Activated T-cell treated with anti-CD3 and anti-CD28 coated beads, Interleukin-2, amount 50 U/mL, for 1 hour (primary cell): ENCODE data around the gene MAP2.
"Not testable (repeated sequence)": the region's sequence is repeated elsewhere in the genome, so short reads cannot be mapped to it uniquely, and the experiment has no call there.

ENCODE experiments used
- DNase-seq: peaks from one replicate; pipeline ENCODE4 v3.0.0-alpha.2; 2020

MAP2 gene

DNA sequence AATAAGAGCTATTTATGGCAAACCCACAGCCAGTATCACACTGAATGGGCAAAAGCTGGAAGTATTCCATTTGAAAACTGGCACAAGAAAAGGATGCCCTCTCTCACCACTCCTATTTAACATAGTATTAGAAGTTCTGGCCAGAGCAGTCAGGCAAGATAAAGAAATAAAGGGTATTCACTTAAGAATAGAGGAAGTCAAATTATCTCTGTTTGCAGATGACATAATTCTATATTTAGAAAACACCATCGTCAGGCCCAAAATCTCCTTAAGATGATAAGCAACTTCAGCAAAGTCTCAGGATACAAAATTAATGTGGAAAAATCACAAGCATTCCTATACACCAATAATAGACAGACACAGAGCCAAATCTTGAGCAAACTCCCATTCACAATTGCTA, 68.4 kb downstream of the MAP2 start:
- not testable (repeated sequence) for DNase-seq

DNA sequence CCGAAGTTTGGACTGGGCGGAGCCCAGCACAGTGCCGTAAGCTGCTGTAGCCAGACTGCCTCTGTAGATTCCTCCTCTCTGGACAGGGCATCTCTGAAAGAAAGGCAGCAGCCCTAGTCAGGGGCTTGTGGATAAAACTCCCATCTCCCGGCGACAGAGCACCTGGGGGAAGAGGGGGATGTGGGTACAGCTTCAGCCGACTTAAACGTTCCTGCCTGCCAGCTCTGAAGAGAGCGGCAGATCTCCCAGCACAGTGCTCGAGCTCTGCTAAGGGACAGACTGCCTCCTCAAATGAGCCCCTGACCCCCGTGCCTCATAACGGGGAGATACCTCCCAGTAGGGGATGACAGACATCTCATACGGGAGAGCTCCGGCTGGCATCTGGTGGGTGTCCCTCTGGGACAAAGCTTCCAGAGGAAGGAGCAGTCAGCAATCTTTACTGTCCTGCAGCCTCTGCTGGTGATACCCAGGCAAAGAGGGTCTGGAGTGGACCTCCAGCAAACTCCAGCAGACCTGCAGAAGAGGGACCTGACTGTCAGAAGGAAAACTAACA, 71.3 kb downstream of the MAP2 start:
- not testable (repeated sequence) for DNase-seq

- DNase-seq, result no peak
Measured at GRCh38 chr2:209495855-209496585, 72.2 kb downstream of the MAP2 start.

GRCh38 chr2:209496586-209496982, 72.7 kb downstream of the MAP2 start:
- DNase-seq, result no peak

DNA sequence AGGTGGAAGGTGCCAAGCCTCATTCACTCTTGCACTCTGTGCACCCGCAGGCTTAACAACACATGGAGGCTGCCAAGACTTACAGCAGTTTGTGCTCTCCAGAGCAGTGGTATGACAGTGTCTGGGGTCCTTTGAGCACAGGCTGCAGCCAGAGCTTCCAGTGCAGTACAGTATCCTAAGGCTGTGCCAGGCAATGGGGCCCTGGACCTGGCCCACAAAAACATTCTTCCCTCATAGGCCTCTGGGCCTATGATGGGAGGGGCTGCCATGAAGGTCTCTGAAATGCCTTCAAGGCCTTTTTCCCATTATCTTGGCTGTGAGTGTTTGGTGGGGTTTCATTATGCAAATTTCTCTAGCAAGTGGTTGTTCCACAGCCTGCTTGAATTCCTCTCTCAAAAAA, 74.8 kb downstream of the MAP2 start:
- DNase-seq, result no peak

DNA sequence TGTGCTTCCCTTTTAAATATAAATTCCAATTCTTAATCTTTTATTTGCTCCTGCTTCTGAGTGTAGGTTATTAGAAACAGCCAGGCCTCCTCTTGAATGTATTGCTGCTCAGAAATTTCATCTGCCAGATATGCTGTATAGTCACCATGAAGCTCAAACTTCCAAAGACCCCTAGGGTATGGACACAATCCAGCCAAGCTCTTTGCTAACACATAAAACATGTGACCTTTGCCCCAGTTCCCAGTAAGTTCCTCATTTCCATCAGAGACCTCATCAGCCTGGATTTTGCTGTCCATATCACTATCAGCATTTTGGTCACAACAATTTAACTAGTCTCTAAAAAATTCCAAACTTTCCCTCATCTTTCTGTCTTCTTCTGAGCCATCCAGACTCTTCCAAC, 75.2 kb downstream of the MAP2 start:
- no peak for DNase-seq

GRCh38 chr2:209501579-209501978, 77.7 kb downstream of the MAP2 start:
- no peak for DNase-seq

DNA sequence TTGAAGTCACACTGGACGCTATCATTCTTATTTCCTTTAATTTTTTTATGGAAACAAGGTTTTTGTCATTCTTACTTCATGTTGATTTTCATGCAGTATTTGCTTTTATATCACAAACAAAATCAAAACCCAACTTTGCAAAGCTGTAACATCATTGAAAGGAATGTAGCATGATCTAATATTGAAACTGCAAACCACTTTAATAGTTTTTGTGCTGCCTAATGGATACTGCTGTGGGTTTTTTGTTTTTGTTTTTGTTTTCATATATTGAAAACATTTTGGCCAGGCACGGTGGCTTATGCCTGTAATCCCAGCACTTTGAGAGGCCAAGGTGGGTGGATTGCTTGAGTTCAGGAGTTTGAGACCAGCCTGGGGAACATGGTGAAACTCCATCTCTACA, 81.6 kb downstream of the MAP2 start:
- DNase-seq, result no peak

DNA sequence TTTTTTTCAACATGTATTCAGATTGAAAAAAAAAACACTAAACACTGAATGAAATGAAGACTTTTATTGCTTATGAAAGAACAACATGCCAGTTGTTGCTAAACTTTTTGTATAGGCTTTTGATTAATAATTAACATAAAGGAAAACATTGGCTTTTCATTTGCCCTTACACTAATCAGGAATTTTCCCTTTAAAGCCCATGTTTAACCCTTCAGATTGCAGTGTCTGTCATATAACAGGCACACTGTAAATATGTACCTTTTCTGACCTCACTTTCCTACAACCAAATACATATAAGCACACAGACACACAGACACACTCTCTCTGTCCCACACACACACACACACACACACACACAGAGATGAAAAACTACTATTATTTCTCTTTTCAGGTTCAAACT, 84.4 kb downstream of the MAP2 start:
- DNase-seq, result no peak

DNA sequence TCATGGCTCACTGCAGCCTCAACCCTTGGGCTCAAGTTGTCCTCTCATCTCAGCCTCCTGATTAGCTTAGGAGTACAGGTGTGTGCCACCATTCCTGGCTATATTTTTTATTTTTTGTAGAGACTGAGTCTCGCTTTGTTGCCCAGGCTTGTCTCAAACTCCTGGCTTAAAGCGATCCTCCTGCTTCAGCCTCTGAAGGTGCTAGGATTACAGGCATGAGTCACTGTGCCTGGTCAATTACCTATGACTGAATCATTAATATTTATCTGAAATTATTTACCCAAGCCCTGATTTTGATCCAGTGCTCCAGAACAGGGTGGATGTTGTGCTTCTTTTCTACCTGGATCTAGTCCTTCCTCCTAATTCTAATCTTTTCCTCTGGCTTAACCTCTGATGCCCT, 87.8 kb downstream of the MAP2 start:
- no peak for DNase-seq

DNA sequence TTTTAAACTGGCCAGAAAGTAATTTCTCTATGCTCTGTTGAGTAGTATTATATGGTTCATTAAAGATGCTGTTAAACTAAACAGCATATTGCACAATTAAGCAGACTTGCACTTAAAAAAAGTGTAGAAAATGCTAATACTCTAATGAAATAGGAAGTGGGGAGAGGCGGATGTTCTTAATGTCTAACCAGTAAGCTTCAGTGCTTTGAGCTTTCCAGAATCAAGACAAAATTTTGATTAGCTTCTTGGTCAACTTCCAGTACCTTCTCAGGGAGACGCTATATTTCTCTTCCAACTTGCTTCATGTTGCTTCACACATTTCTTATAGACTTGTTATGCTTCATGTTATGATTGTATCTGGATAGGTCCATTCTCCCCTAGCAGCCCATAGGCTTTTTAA, 89.1 kb downstream of the MAP2 start:
- DNase-seq, result no peak

DNA sequence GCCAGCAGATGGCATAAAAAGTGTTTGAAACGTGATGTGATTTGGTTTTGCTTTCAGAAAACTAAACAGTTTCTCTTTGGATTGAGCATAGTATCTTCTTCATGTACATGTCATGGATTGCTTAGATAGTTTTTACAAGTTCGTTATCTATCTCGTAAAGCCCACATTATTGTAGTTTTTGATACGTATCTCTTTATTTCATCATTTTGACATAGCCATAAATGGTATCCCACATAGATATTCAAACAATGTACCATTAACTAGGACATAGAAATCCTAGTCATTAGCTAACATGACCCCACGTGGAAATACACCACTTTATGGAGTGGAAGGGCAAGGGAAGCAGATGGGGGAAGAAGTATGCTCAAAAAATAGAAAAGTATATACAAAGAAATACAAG, 93.6 kb downstream of the MAP2 start:
- no peak for DNase-seq

- DNase-seq, result no peak
Measured at GRCh38 chr2:209519271-209519670, 95.4 kb downstream of the MAP2 start.

DNA sequence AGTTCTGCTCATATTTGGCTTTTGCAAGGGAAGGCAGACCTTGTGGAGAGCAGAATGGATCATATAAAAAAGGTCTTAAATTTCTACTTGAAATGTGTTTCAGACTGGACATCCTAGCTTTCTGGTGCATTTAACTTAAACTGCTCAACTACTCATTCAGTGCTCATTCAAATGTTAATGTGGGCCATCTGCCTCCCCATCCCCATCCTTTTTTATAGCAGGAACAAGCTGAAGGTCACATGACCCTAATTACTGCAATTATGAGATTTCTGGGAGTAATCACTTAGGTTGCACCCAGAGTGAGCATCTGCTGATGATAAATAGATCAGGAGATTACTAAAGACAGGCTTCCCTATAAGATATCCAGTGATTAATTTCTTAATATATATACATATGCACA, 96.1 kb downstream of the MAP2 start:
- DNase-seq, result no peak

- no peak for DNase-seq
Measured at GRCh38 chr2:209523041-209523740, 99.3 kb downstream of the MAP2 start.

DNA sequence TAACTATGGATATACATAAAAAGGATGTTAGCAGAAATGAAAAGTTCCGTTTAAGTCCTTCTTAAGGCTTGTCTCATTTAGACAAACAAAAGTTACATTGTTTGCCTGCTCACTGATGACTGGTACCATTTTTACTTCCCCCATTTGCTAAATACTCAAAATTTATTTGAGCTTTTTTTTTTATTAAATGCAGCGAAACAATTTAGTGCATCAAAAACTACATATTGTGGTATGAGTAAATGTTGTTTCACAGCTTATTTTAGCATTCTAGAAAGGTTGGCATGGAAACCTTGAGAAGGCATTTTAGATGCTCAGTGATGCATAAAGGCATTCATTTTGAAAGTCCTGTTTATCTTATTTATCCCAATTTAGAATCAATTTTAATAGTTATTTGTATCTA, 100.0 kb downstream of the MAP2 start:
- DNase-seq, result no peak

DNA sequence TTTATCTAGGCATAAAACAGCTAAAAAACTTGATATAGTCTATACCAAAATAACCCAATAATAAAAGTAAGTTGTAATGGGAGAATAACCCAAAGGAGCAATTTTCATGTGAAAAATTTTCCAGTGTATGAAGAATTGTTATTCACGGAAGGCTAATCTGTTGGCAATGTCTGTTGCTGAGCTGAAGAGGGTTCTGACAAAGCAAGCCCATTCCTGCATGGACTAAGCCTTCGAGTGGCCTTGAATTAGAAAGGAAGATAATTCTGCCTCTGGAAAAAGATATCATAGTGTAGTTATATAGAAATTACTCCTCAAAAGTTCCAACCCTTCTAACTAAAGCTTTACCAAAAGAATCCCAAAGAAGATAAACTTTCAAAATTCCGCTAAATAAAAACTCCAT, 101.5 kb downstream of the MAP2 start:
- no peak for DNase-seq

GRCh38 chr2:209525834-209526281, 102.0 kb downstream of the MAP2 start:
- DNase-seq, result no peak

GRCh38 chr2:209526561-209526960, 102.7 kb downstream of the MAP2 start:
- DNase-seq, result no peak

- DNase-seq, result no peak
Measured at GRCh38 chr2:209529579-209529978, 105.7 kb downstream of the MAP2 start.

DNA sequence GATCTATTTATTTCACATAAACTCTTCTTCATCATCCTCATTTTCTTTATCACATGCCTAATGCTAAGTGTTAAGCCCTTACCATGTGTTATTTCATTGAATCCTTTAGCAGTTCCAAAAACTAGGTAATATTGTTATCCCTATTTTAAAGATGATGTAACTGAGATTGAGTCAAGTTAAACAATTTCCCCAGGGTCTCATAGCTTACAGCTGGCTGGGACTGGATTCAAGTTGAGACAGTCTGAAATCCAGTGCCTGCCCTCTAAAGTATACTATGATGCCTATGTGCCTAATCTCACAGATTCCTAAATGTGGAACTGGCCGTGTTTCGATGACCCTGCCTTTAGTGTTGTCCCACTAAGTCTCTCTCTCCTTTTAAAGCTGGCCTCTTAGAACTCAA, 108.5 kb downstream of the MAP2 start:
- DNase-seq, result no peak

DNA sequence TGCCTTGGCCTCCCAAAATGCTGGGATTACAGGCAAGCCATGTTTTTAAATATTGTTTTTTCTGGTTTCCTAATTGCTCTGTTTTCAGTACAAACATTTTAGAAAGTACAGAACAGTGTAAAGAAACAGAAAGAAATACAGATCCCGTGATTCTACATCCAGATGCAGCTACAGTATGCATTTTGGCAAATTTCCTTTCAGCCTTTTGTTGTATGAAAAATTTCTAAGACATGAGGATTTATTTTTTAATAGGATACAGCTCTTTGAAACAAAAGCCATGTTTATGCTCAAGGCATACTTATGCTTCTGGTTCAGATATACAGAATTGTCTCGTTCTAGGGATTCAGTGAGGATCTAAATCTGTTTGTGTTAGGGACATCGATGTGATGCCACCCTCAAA, 109.5 kb downstream of the MAP2 start:
- no peak for DNase-seq

GRCh38 chr2:209534228-209534627, 110.4 kb downstream of the MAP2 start:
- no peak for DNase-seq

GRCh38 chr2:209536363-209536762, 112.5 kb downstream of the MAP2 start:
- no peak for DNase-seq
